H9 (cell line): ENCODE measurements around the gene IAH1. TPM values are rescaled to one million over a fixed set of nuclear protein-coding genes. Genes with fewer than 3 reads are reported as not detected.

ENCODE experiments used
- DNase-seq: peaks from one replicate; pipeline ENCODE4 v3.0.0-alpha.2; 2017
- H2AFZ ChIP-seq: one replicate; pipeline ENCODE4 v1.6.1; 2013; ENCODE audit warnings: mild to moderate bottlenecking, low read length, control low read depth, moderate library complexity
- H2AK5ac ChIP-seq: 2 replicates; pipeline ENCODE4 v1.6.1; 2013; ENCODE audit warnings: low read length, control low read depth, mixed read lengths; ENCODE audit not compliant: insufficient read length
- H2BK120ac ChIP-seq: one replicate; pipeline ENCODE4 v1.6.1; 2013; ENCODE audit warnings: low read depth, mild to moderate bottlenecking, low read length, control low read depth, inconsistent platforms; ENCODE audit not compliant: poor library complexity, severe bottlenecking
- H2BK12ac ChIP-seq: 2 replicates; pipeline ENCODE4 v1.6.1; 2013; ENCODE audit warnings: low read length, control low read depth, mixed read lengths, low read depth; ENCODE audit not compliant: insufficient read length
- H2BK15ac ChIP-seq: 2 replicates; pipeline ENCODE4 v1.6.1; 2013; ENCODE audit warnings: low read depth, low read length, control low read depth
- H2BK20ac ChIP-seq: one replicate; pipeline ENCODE4 v1.6.1; 2013; ENCODE audit warnings: low read depth, mild to moderate bottlenecking, low read length, control low read depth, inconsistent platforms; ENCODE audit not compliant: poor library complexity, severe bottlenecking
- H2BK5ac ChIP-seq: 2 replicates; pipeline ENCODE4 v1.6.1; 2013; ENCODE audit warnings: low read length, control low read depth, mixed read lengths; ENCODE audit not compliant: insufficient read length
- H3K14ac ChIP-seq: 2 replicates; pipeline ENCODE4 v1.6.1; 2013; ENCODE audit warnings: low read length, control low read depth; ENCODE audit not compliant: insufficient read depth
- H3K18ac ChIP-seq: 2 replicates; pipeline ENCODE4 v1.6.1; 2013; ENCODE audit warnings: low read depth, mild to moderate bottlenecking, mixed read lengths, low read length, control low read depth; ENCODE audit not compliant: insufficient read length
- H3K23ac ChIP-seq: 2 replicates; pipeline ENCODE4 v1.6.1; 2013; ENCODE audit warnings: low read length, control low read depth, mixed read lengths, low read depth; ENCODE audit not compliant: insufficient read length
- H3K23me2 ChIP-seq: 2 replicates; pipeline ENCODE4 v1.6.1; 2013; ENCODE audit warnings: low read depth, mild to moderate bottlenecking, mixed read lengths, low read length, control low read depth; ENCODE audit not compliant: insufficient read length, poor library complexity, severe bottlenecking
- H3K27ac ChIP-seq: 2 replicates; pipeline ENCODE4 v1.5.1; 2013; ENCODE audit warnings: low read length, control low read depth, mixed read lengths, low read depth; ENCODE audit not compliant: insufficient read length
- H3K27me3 ChIP-seq: 2 replicates; pipeline ENCODE4 v1.6.1; 2013; ENCODE audit warnings: low read length, control low read depth, inconsistent platforms; ENCODE audit not compliant: insufficient read depth
- H3K4ac ChIP-seq: 2 replicates; pipeline ENCODE4 v1.6.1; 2013; ENCODE audit warnings: low read depth, mild to moderate bottlenecking, control low read depth, inconsistent platforms, low read length, moderate library complexity
- H3K4me1 ChIP-seq: 2 replicates; pipeline ENCODE4 v1.6.1; 2013; ENCODE audit warnings: low read length, control low read depth, inconsistent platforms; ENCODE audit not compliant: insufficient read depth
- H3K4me2 ChIP-seq: 2 replicates; pipeline ENCODE4 v1.6.1; 2013; ENCODE audit warnings: low read length, control low read depth, mixed read lengths; ENCODE audit not compliant: insufficient read length, insufficient read depth
- H3K56ac ChIP-seq: 2 replicates; pipeline ENCODE4 v1.6.1; 2013; ENCODE audit warnings: low read depth, mild to moderate bottlenecking, mixed read lengths, low read length, control low read depth; ENCODE audit not compliant: insufficient read length
- H3K79me1 ChIP-seq: 2 replicates; pipeline ENCODE4 v1.6.1; 2013; ENCODE audit warnings: low read depth, mild to moderate bottlenecking, moderate library complexity, low read length, control low read depth, inconsistent platforms; ENCODE audit not compliant: insufficient read depth, poor library complexity, severe bottlenecking
- H3K79me2 ChIP-seq: 2 replicates; pipeline ENCODE4 v1.6.1; 2013; ENCODE audit warnings: low read length, control low read depth, inconsistent platforms; ENCODE audit not compliant: insufficient read depth
- H3K9ac ChIP-seq: 2 replicates; pipeline ENCODE4 v1.6.1; 2013; ENCODE audit warnings: low read length, control low read depth, mixed read lengths; ENCODE audit not compliant: insufficient read length; ENCODE audit errors: extremely low read depth
- H3K9me3 ChIP-seq: one replicate; pipeline ENCODE4 v1.6.1; 2013; ENCODE audit warnings: low read depth, low read length, inconsistent platforms; ENCODE audit not compliant: control insufficient read depth
- H3T11ph ChIP-seq: one replicate; pipeline ENCODE4 v1.6.1; 2013; ENCODE audit warnings: mild to moderate bottlenecking, low read length, control low read depth, inconsistent platforms
- H4K20me1 ChIP-seq: one replicate; pipeline ENCODE4 v1.6.1; 2013; ENCODE audit not compliant: control insufficient read depth, insufficient read length, insufficient read depth
- H4K5ac ChIP-seq: 2 replicates; pipeline ENCODE4 v1.6.1; 2013; ENCODE audit warnings: low read depth, mild to moderate bottlenecking, mixed read lengths, low read length, control low read depth; ENCODE audit not compliant: insufficient read length
- H4K8ac ChIP-seq: replicated peaks from 2 replicates; pipeline ENCODE4 v1.6.1; 2013; ENCODE audit warnings: low read length, control low read depth, mixed read lengths, low read depth; ENCODE audit not compliant: insufficient read length
- H4K91ac ChIP-seq: 2 replicates; pipeline ENCODE4 v1.6.1; 2013; ENCODE audit warnings: low read depth, mild to moderate bottlenecking, moderate library complexity, mixed read lengths, low read length, control low read depth; ENCODE audit not compliant: insufficient read length
- H3K27ac Mint-ChIP-seq, 3 experiments: 2 replicates in 2 of 3; 3 replicates in 1 of 3; pipeline ENCODE4 v1.8.0; 2020 to 2021; ENCODE audit warnings: mixed read lengths in 3 of 3, mild to moderate bottlenecking in 1 of 3, moderate library complexity in 1 of 3
- H3K27me3 Mint-ChIP-seq: 2 replicates; pipeline ENCODE4 v1.8.0; 2021; ENCODE audit warnings: low read depth, mild to moderate bottlenecking, moderate library complexity, mixed read lengths
- H3K36me3 Mint-ChIP-seq, 3 experiments: 2 replicates in 2 of 3; 3 replicates in 1 of 3; pipeline ENCODE4 v1.8.0; 2020 to 2021; ENCODE audit warnings: low read depth in 3 of 3, mixed read lengths in 3 of 3; ENCODE audit not compliant: insufficient read depth in 1 of 3
- H3K4me1 Mint-ChIP-seq, 2 experiments: 2 replicates each; pipeline ENCODE4 v1.8.0; 2020; ENCODE audit warnings: mixed read lengths in 2 of 2
- H3K4me3 Mint-ChIP-seq, 2 experiments: 2 replicates in 1 of 2; 3 replicates in 1 of 2; pipeline ENCODE4 v1.8.0; 2020 to 2021; ENCODE audit warnings: mild to moderate bottlenecking in 2 of 2, mixed read lengths in 2 of 2, moderate library complexity in 1 of 2
- H3K9me3 Mint-ChIP-seq, 2 experiments: 2 replicates in 1 of 2; 3 replicates in 1 of 2; pipeline ENCODE4 v1.8.0; 2020; ENCODE audit warnings: mild to moderate bottlenecking in 2 of 2, mixed read lengths in 2 of 2, moderate library complexity in 1 of 2
- WGBS: extraction: QIAGEN DNeasy Blood & Tissue Kit; methylation state at CpG from one replicate; pipeline ENCODE4 v1.1.7; 2013; ENCODE audit warnings: missing lambda C conversion rate, low lambda C conversion rate, mixed read lengths; ENCODE audit not compliant: insufficient read length; ENCODE audit errors: extremely low coverage; 5-methylcytosine and 5-hydroxymethylcytosine counted together
- total RNA-seq: library from RNA; stranded (reverse); gene quantifications from 2 replicates; pipeline ENCODE4 v1.2.1, GENCODE V29; 2021
- TF ChIP-seq, protein P1 (sequence below): fragments of 200-600 bp; sonication (generic); conservative IDR thresholded peaks from 3 replicates; pipeline ENCODE4 v1.8.0; 2021; ENCODE audit warnings: antibody characterized with exemption, mild to moderate bottlenecking

The IAH1 gene
- total RNA-seq, 1 experiment from 2014 or later, result 25.6 TPM

DNA sequence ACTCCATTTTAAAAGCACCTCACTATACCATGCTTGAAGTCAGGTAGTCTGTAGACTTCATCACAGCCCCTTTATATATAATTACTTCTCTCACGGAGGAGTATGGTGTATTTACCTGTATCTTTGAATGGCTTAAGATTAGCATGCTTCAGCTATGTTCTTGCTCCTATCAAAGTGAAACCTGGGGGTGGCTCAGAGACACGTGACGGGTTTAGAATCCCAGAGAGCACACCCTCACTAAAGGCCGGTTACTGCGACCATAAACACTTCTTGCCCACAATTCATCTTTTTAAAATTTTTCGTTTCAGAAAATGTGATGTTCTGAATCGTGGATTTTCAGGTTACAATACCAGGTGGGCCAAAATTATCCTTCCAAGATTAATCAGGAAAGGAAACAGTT, 3.6 kb downstream of the IAH1 start:
- no peak overlapping the region for H2BK120ac ChIP-seq
- no peak overlapping the region for H3K4me3 Mint-ChIP-seq
- TF ChIP-seq, protein P1, sequence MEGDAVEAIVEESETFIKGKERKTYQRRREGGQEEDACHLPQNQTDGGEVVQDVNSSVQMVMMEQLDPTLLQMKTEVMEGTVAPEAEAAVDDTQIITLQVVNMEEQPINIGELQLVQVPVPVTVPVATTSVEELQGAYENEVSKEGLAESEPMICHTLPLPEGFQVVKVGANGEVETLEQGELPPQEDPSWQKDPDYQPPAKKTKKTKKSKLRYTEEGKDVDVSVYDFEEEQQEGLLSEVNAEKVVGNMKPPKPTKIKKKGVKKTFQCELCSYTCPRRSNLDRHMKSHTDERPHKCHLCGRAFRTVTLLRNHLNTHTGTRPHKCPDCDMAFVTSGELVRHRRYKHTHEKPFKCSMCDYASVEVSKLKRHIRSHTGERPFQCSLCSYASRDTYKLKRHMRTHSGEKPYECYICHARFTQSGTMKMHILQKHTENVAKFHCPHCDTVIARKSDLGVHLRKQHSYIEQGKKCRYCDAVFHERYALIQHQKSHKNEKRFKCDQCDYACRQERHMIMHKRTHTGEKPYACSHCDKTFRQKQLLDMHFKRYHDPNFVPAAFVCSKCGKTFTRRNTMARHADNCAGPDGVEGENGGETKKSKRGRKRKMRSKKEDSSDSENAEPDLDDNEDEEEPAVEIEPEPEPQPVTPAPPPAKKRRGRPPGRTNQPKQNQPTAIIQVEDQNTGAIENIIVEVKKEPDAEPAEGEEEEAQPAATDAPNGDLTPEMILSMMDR, result no peak
- no peak overlapping the region for H2BK15ac ChIP-seq
- no peak overlapping the region for H3K56ac ChIP-seq
- no peak overlapping the region for H3K4ac ChIP-seq
- H2AFZ ChIP-seq, result no peak overlapping the region
- no peak overlapping the region for H2BK5ac ChIP-seq
- H3K27ac Mint-ChIP-seq, result no peak overlapping the region
- no peak overlapping the region for H4K8ac ChIP-seq
- no peak overlapping the region for H4K91ac ChIP-seq
- H2BK12ac ChIP-seq, result no peak overlapping the region
- H3K9me3 ChIP-seq, result no peaks in the 10 kb centered on the region
- no peak overlapping the region for H3T11ph ChIP-seq
- no peaks in the 10 kb centered on the region for H3K27me3 ChIP-seq
- H3K9ac ChIP-seq, result no peak overlapping the region
- H3K14ac ChIP-seq, result no peak overlapping the region
- H3K23ac ChIP-seq, result no peak overlapping the region
- H3K4me2 ChIP-seq, result no peak overlapping the region
- H3K18ac ChIP-seq, result no peak overlapping the region
- no peak overlapping the region for H4K5ac ChIP-seq
- peaks cover 9% of the 10 kb centered on the region for H3K23me2 ChIP-seq
- H3K79me2 ChIP-seq, result no peaks in the 10 kb centered on the region
- no peaks in the 10 kb centered on the region for H4K20me1 ChIP-seq
- no peak overlapping the region for H3K27ac ChIP-seq
- peaks cover 19 to 21% of the 10 kb centered on the region in 2 experiments for H3K4me1 Mint-ChIP-seq
- peaks cover 3 to 9% of the 10 kb centered on the region in 2 experiments; a peak in 3 of 5 replicates for H3K9me3 Mint-ChIP-seq
- H2AK5ac ChIP-seq, result no peak overlapping the region
- H3K79me1 ChIP-seq, result no peaks in the 10 kb centered on the region
- H2BK20ac ChIP-seq, result no peak overlapping the region
- no peaks in the 10 kb centered on the region for H3K4me1 ChIP-seq
- peaks cover 9 to 37% (median 20%) of the 10 kb centered on the region in 3 experiments; a peak in 5 of 7 replicates for H3K36me3 Mint-ChIP-seq
- DNase-seq, result no peak
- H3K27me3 Mint-ChIP-seq, result peaks cover 4% of the 10 kb centered on the region
- no CpG with 5 or more reads among the region's 7 CpGs for WGBS
